ENCODE data around the gene EBI3. TPM values are rescaled to one million over a fixed set of nuclear protein-coding genes. Genes with fewer than 3 reads are reported as not detected.

EBI3 gene
- polyA plus RNA-seq, 1 donor from 2014 or later, result not detected

- Histone ChIP-seq H3K27me3 (ENCODE audit: insufficient read depth, low read depth, low read length) (no peaks in the 10 kb centered on the region), H3K36me3 (ENCODE audit: insufficient read depth, low read length) (no peaks in the 10 kb centered on the region), H4K20me1 (ENCODE audit: insufficient read depth) (no peaks in the 10 kb centered on the region), H3K4me2 (ENCODE audit: low read length) (peak within 1 kb of the TSS; percentile 97), H3K27ac (ENCODE audit: low read length) (peak within 1 kb of the TSS; percentile 86), H3K9ac (ENCODE audit: low read length) (peak within 1 kb of the TSS; percentile 92), H3K9me3 (ENCODE audit: low read length) (no peaks in the 10 kb centered on the region), H3K4me3 (ENCODE audit: low read length) (peak within 1 kb of the TSS; percentile 89), H3K79me2 (replicated peaks; ENCODE audit: insufficient read depth, low read length) (peaks cover 9% of the 10 kb centered on the region), H2AFZ (ENCODE audit: low read depth, low read length) (peak within 1 kb of the TSS; percentile 45), H3K9me2 (ENCODE audit: insufficient read depth, low read length) (no peaks in the 10 kb centered on the region), H3F3A (ENCODE audit: insufficient read depth, low read length, poor library complexity, severe bottlenecking) (no peaks in the 10 kb centered on the region)
- TF ChIP-seq RAD21 (conservative IDR thresholded peaks at IDR 0.05) (no peak), CTCF (IDR thresholded peaks at IDR 0.05; ENCODE audit: poor library complexity, severe bottlenecking) (no peak), REST (IDR thresholded peaks at IDR 0.05; ENCODE audit: borderline replicate concordance) (no peak), TAF1 (IDR thresholded peaks at IDR 0.05; ENCODE audit: low read depth) (no peak), EP300 (conservative IDR thresholded peaks at IDR 0.05; ENCODE audit: poor library complexity, severe bottlenecking) (no peak), POLR2AphosphoS5 (IDR thresholded peaks at IDR 0.05) (no peak), MXI1 (conservative IDR thresholded peaks at IDR 0.05; ENCODE audit: poor library complexity, severe bottlenecking) (no peak), SMC3 (conservative IDR thresholded peaks at IDR 0.05; ENCODE audit: poor library complexity) (no peak), EZH2 (IDR thresholded peaks at IDR 0.05; ENCODE audit: borderline replicate concordance, insufficient read depth, low read length, poor library complexity, severe bottlenecking) (no peak)
Measured at GRCh38 chr19:4278419-4279266, 49.3 kb downstream of the EBI3 start, which contains the start of gene SHD. Gene SHD, plus strand, starts transcription at chr19:4279266. Its CDS starts 798 bp downstream, at chr19:4280064.

- Histone ChIP-seq H3F3A (ENCODE audit: insufficient read depth, low read length, poor library complexity, severe bottlenecking) (no peaks in the 10 kb centered on the region), H3K27ac (ENCODE audit: low read length) (peak overlapping the region; percentile 86), H3K27me3 (ENCODE audit: insufficient read depth, low read depth, low read length) (no peaks in the 10 kb centered on the region), H3K4me2 (ENCODE audit: low read length) (no peak overlapping the region), H3K4me3 (ENCODE audit: low read length) (peak overlapping the region; percentile 89), H3K9me2 (ENCODE audit: insufficient read depth, low read length) (no peaks in the 10 kb centered on the region), H2AFZ (ENCODE audit: low read depth, low read length) (no peak overlapping the region), H4K20me1 (ENCODE audit: insufficient read depth) (no peaks in the 10 kb centered on the region), H3K9me3 (ENCODE audit: low read length) (no peaks in the 10 kb centered on the region), H3K9ac (ENCODE audit: low read length) (peak overlapping the region; percentile 92), H3K36me3 (ENCODE audit: insufficient read depth, low read length) (no peaks in the 10 kb centered on the region), H3K79me2 (replicated peaks; ENCODE audit: insufficient read depth, low read length) (peaks cover 9% of the 10 kb centered on the region)
- TF ChIP-seq REST (IDR thresholded peaks at IDR 0.05; ENCODE audit: borderline replicate concordance) (no peak), EZH2 (IDR thresholded peaks at IDR 0.05; ENCODE audit: borderline replicate concordance, insufficient read depth, low read length, poor library complexity, severe bottlenecking) (no peak), POLR2AphosphoS5 (IDR thresholded peaks at IDR 0.05) (peak; percentile 45)
Measured at GRCh38 chr19:4279267-4279529, 49.9 kb downstream of the EBI3 start.

Measured in neural cell (in vitro differentiated cells).